OCI-M1 (cell line): ENCODE data around the gene REEP3.
"Not testable (repeated sequence)": the region's sequence is repeated elsewhere in the genome, so short reads cannot be mapped to it uniquely, and the experiment has no call there.

Experiments
- DNase-seq: peaks from one replicate; lab custom pipeline; 2025; lab: John Stamatoyannopoulos, UW

Gene REEP3

GRCh38 chr10:63630085-63630930, 109.1 kb downstream of the REEP3 start:
- peak; percentile 98 for DNase-seq

GRCh38 chr10:63630931-63631680, 109.9 kb downstream of the REEP3 start:
- DNase-seq: no peak

GRCh38 chr10:63631991-63632390, 110.8 kb downstream of the REEP3 start:
- DNase-seq: no peak

GRCh38 chr10:63633677-63634487, 112.7 kb downstream of the REEP3 start:
- DNase-seq: peak; percentile 76

GRCh38 chr10:63634488-63635065, 113.4 kb downstream of the REEP3 start:
- DNase-seq: no peak

- no peak for DNase-seq
Observed at GRCh38 chr10:63636812-63637211, 115.6 kb downstream of the REEP3 start.

GRCh38 chr10:63637901-63638327, 116.7 kb downstream of the REEP3 start:
- no peak for DNase-seq

GRCh38 chr10:63641366-63641765, 120.2 kb downstream of the REEP3 start:
- no peak for DNase-seq

- no peak for DNase-seq
Observed at GRCh38 chr10:63641799-63642198, 120.6 kb downstream of the REEP3 start.

GRCh38 chr10:63642808-63643207, 121.6 kb downstream of the REEP3 start:
- no peak for DNase-seq

GRCh38 chr10:63644418-63645142, 123.4 kb downstream of the REEP3 start:
- DNase-seq: no peak

GRCh38 chr10:63645195-63645594, 124.0 kb downstream of the REEP3 start:
- no peak for DNase-seq

GRCh38 chr10:63646491-63646890, 125.3 kb downstream of the REEP3 start:
- DNase-seq: no peak

- DNase-seq: no peak
Observed at GRCh38 chr10:63651864-63652263, 130.7 kb downstream of the REEP3 start.

GRCh38 chr10:63653747-63654146, 132.5 kb downstream of the REEP3 start:
- no peak for DNase-seq

- DNase-seq: no peak
Observed at GRCh38 chr10:63657761-63658160, 136.6 kb downstream of the REEP3 start.

- not testable (repeated sequence) for DNase-seq
Observed at GRCh38 chr10:63660941-63661340, 139.7 kb downstream of the REEP3 start.

GRCh38 chr10:63661347-63661746, 140.1 kb downstream of the REEP3 start:
- no peak for DNase-seq

- no peak for DNase-seq
Observed at GRCh38 chr10:63664341-63664885, 143.2 kb downstream of the REEP3 start.

GRCh38 chr10:63665006-63665580, 143.9 kb downstream of the REEP3 start:
- not testable (repeated sequence) for DNase-seq
